Prostate gland (tissue), 2 donors: ENCODE results near the gene PCDHGB7.

ENCODE experiments used
- CTCF ChIP-seq, 4 experiments: fragments of 200-600 bp in 2 of 4; fragments of 450-650 bp in 2 of 4; sonication (generic) in 2 of 4; IDR thresholded peaks; 1 replicate in 3 of 4; 2 replicates in 1 of 4; pipeline ENCODE4 v1.5.1; 2016 to 2019; ENCODE audit warnings: antibody characterized with exemption in 4 of 4, mild to moderate bottlenecking in 2 of 4, moderate library complexity in 2 of 4
- POLR2A ChIP-seq: fragments of 450-650 bp; IDR thresholded peaks from one replicate; pipeline ENCODE4 v1.6.1; 2016; ENCODE audit warnings: antibody characterized with exemption, mild to moderate bottlenecking
- POLR2AphosphoS5 ChIP-seq: sonication (generic); formaldehyde crosslinking; IDR thresholded peaks from one replicate; pipeline ENCODE4 v1.6.1; 2017; ENCODE audit warnings: antibody characterized with exemption

GRCh38 chr5:141421489-141421855 is 4.0 kb downstream of the PCDHGB7 start:
- TF ChIP-seq CTCF (IDR thresholded peaks at IDR 0.05) (no peak), POLR2AphosphoS5 (no peak), POLR2A (no peak)
